Measurements from ENCODE around the gene PLXNC1. TPM values are rescaled to one million over a fixed set of nuclear protein-coding genes. Genes with fewer than 3 reads are reported as not detected.

The PLXNC1 gene
- total and polyA plus RNA-seq, 9 of the 15 experiments (the other 6 are each of a cell fraction or from before 2014, with no cell fraction given) = 0.08 to 0.87 (median 0.28) TPM

DNA sequence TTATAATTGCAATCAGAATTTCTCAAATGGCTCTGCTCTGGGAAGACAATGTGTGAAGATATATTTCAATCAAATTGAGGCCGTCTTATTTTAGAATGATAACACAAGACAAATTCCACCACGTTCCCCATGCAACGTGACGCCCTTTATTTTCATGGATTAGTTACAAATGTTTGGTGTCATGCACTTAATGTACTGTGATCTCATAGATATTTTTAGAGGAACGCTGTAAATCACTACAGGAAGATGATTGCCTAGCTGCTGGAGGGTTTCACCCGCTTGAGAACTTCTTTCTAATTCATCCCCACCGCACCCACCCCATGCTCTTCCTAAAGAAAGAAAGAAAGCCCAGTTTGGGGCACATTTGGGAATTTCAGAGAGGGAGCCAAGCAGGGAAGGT is 117.2 kb downstream of the PLXNC1 start:
- no TSS peak for BruUV-seq (replicated peaks)
- in situ Hi-C loops (cut with MboI) = no loop called here
- H3K36me3 ChIP-seq (ENCODE audit: control insufficient read depth, insufficient read depth, low read length) = no peaks in the 10 kb centered on the region
- no peaks in the 10 kb centered on the region for H3K9me3 ChIP-seq (replicated peaks; ENCODE audit: control insufficient read depth, insufficient read depth, low read depth, low read length)
- POLR2A ChIA-PET = no interaction called here
- ATAC-seq (no peak), DNase-seq (ENCODE audit: extremely low read depth in 1 of 4, low spot score in 3 of 4) (no peak), FAIRE-seq (no peak)
- H3K9ac ChIP-seq (ENCODE audit: insufficient read depth in 1 of 2, low read depth in 2 of 2, low read length in 2 of 2) = no peak overlapping the region
- H3K79me2 ChIP-seq (ENCODE audit: control insufficient read depth, insufficient read depth, low read length) = no peaks in the 10 kb centered on the region
- H3K27ac ChIP-seq (ENCODE audit: extremely low read depth, low read depth, low read length) = no peak overlapping the region
- CTCF ChIA-PET (ENCODE audit: low intra/inter-chr PET ratio) = interaction anchor here (0.6 kb wide), 1 partner anchor 717 kb away, joined by 3 read pairs; no protein-coding TSS in a partner anchor
- TF ChIP-seq, protein P1, sequence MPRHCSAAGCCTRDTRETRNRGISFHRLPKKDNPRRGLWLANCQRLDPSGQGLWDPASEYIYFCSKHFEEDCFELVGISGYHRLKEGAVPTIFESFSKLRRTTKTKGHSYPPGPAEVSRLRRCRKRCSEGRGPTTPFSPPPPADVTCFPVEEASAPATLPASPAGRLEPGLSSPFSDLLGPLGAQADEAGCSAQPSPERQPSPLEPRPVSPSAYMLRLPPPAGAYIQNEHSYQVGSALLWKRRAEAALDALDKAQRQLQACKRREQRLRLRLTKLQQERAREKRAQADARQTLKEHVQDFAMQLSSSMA (CRISPR knock-in tag; IDR thresholded peaks at IDR 0.05) = no peak
- no peak for TF ChIP-seq STAG1 (CRISPR knock-in tag; IDR thresholded peaks at IDR 0.05; ENCODE audit: borderline replicate concordance)
- no peak for TF ChIP-seq TGIF2 (CRISPR knock-in tag; IDR thresholded peaks at IDR 0.05)
- TF ChIP-seq, protein P2, sequence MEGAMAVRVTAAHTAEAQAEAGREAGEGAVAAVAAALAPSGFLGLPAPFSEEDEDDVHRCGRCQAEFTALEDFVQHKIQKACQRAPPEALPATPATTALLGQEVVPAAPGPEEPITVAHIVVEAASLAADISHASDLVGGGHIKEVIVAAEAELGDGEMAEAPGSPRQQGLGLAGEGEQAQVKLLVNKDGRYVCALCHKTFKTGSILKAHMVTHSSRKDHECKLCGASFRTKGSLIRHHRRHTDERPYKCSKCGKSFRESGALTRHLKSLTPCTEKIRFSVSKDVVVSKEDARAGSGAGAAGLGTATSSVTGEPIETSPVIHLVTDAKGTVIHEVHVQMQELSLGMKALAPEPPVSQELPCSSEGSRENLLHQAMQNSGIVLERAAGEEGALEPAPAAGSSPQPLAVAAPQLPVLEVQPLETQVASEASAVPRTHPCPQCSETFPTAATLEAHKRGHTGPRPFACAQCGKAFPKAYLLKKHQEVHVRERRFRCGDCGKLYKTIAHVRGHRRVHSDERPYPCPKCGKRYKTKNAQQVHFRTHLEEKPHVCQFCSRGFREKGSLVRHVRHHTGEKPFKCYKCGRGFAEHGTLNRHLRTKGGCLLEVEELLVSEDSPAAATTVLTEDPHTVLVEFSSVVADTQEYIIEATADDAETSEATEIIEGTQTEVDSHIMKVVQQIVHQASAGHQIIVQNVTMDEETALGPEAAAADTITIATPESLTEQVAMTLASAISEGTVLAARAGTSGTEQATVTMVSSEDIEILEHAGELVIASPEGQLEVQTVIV (CRISPR knock-in tag; IDR thresholded peaks at IDR 0.05; ENCODE audit: borderline replicate concordance) = no peak
- TF ChIP-seq, protein P3, sequence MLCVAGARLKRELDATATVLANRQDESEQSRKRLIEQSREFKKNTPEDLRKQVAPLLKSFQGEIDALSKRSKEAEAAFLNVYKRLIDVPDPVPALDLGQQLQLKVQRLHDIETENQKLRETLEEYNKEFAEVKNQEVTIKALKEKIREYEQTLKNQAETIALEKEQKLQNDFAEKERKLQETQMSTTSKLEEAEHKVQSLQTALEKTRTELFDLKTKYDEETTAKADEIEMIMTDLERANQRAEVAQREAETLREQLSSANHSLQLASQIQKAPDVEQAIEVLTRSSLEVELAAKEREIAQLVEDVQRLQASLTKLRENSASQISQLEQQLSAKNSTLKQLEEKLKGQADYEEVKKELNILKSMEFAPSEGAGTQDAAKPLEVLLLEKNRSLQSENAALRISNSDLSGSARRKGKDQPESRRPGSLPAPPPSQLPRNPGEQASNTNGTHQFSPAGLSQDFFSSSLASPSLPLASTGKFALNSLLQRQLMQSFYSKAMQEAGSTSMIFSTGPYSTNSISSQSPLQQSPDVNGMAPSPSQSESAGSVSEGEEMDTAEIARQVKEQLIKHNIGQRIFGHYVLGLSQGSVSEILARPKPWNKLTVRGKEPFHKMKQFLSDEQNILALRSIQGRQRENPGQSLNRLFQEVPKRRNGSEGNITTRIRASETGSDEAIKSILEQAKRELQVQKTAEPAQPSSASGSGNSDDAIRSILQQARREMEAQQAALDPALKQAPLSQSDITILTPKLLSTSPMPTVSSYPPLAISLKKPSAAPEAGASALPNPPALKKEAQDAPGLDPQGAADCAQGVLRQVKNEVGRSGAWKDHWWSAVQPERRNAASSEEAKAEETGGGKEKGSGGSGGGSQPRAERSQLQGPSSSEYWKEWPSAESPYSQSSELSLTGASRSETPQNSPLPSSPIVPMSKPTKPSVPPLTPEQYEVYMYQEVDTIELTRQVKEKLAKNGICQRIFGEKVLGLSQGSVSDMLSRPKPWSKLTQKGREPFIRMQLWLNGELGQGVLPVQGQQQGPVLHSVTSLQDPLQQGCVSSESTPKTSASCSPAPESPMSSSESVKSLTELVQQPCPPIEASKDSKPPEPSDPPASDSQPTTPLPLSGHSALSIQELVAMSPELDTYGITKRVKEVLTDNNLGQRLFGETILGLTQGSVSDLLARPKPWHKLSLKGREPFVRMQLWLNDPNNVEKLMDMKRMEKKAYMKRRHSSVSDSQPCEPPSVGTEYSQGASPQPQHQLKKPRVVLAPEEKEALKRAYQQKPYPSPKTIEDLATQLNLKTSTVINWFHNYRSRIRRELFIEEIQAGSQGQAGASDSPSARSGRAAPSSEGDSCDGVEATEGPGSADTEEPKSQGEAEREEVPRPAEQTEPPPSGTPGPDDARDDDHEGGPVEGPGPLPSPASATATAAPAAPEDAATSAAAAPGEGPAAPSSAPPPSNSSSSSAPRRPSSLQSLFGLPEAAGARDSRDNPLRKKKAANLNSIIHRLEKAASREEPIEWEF (CRISPR knock-in tag; IDR thresholded peaks at IDR 0.05) = no peak
- no peak for TF ChIP-seq HDGF (IDR thresholded peaks at IDR 0.05)
- TF ChIP-seq ZFP30 (CRISPR knock-in tag; IDR thresholded peaks at IDR 0.05; ENCODE audit: borderline replicate concordance) = no peak
- TF ChIP-seq HNRNPLL (IDR thresholded peaks at IDR 0.05; ENCODE audit: low read depth, low read length, poor library complexity, severe bottlenecking) = no peak
- no peak for TF ChIP-seq WHSC1 (IDR thresholded peaks at IDR 0.05; ENCODE audit: low read length)
- WGBS (ENCODE audit: insufficient coverage, low coverage, missing lambda C conversion rate) = 8% methylated on average over 7 of the region's 7 CpGs
- peaks cover 30 to 47% of the 10 kb centered on the region in 2 experiments for H3K27me3 ChIP-seq (ENCODE audit: control insufficient read depth in 2 of 2, insufficient read depth in 2 of 2, low read length in 2 of 2)
- intact Hi-C loops (cut with micrococcal nuclease) = no loop called here
- H2AFZ ChIP-seq (ENCODE audit: low read depth, low read length) = no peak overlapping the region
- H3K9me1 ChIP-seq (ENCODE audit: control insufficient read depth, insufficient read depth, low read length) = no peaks in the 10 kb centered on the region
- H3K4me2 ChIP-seq (ENCODE audit: insufficient read depth, low read length) = no peak overlapping the region
- no peak overlapping the region for H3K4me3 ChIP-seq
- no peaks in the 10 kb centered on the region for H4K20me1 ChIP-seq (replicated peaks; ENCODE audit: control insufficient read depth, insufficient read depth, low read length)
- peaks cover 10 to 11% of the 10 kb centered on the region in 2 experiments; a peak in 4 of 5 replicates for H3K4me1 ChIP-seq (replicated peaks in 1 of 2; ENCODE audit: control insufficient read depth in 2 of 2, insufficient read depth in 2 of 2, low read length in 2 of 2)

Data from K562 (cell line).